Suprapubic skin (tissue), 4 donors: ENCODE results near the gene BTBD18.

ENCODE experiments used
- CTCF ChIP-seq, 2 donors: fragments of 200-600 bp in 1 of 2; fragments of 450-650 bp in 1 of 2; sonication (generic) in 1 of 2; IDR thresholded peaks; one replicate each; pipeline ENCODE4 v1.5.1; 2016 to 2019; ENCODE audit warnings: antibody characterized with exemption in 2 of 2, mild to moderate bottlenecking in 1 of 2, moderate library complexity in 1 of 2
- EP300 ChIP-seq: sonication (generic); formaldehyde crosslinking; IDR thresholded peaks from one replicate; pipeline ENCODE4 v1.6.1; 2017; ENCODE audit warnings: antibody characterized with exemption
- POLR2A ChIP-seq, 2 donors: fragments of 450-650 bp; IDR thresholded peaks; one replicate each; pipeline ENCODE4 v1.6.1; 2017; ENCODE audit warnings: antibody characterized with exemption in 2 of 2, mild to moderate bottlenecking in 2 of 2, moderate library complexity in 2 of 2
- POLR2AphosphoS5 ChIP-seq, 3 donors: sonication (generic); formaldehyde crosslinking; IDR thresholded peaks; one replicate each; pipeline ENCODE4 v1.6.1; 2017; ENCODE audit warnings: antibody characterized with exemption in 3 of 3

- TF ChIP-seq POLR2A (IDR thresholded peaks at IDR 0.05): no peak
- TF ChIP-seq CTCF (IDR thresholded peaks at IDR 0.05): no peak
- TF ChIP-seq EP300: no peak
- no peak for TF ChIP-seq POLR2AphosphoS5 (IDR thresholded peaks at IDR 0.05)
Observed at GRCh38 chr11:57792060-57792541, 40.5 kb upstream of the BTBD18 start.
